Measurements from ENCODE around the gene MYO15A. TPM values are rescaled to one million over a fixed set of nuclear protein-coding genes. Genes with fewer than 3 reads are reported as not detected.

The MYO15A gene
- total RNA-seq, 1 experiment from 2014 or later = 2.8 TPM

DNA sequence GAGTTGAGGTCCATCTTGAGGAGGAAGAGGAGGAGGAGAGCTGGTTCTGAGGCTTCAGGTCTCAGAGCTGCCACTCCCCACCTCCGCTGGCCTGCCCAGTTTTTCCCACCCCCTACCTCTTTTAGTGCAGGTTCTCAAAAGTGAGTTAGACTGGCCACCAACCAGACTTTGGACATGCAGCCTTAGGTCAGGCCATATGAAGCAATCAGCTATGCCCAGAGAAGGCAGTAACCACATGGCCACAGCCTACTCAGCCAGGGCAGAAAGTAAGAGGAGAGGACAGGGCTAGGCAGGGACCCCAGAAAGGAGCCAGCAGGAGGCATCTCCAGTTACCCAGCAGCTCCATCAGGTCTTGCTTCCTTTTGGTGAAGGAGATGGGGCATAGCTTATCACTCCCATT lies 9.0 kb downstream of the MYO15A start:
- no peak overlapping the region for H2AFZ ChIP-seq (ENCODE audit: low read depth, low read length, poor library complexity, severe bottlenecking)
- DNase-seq (ENCODE audit: low read depth, low spot score) (no peak), ATAC-seq (no peak)
- no peaks in the 10 kb centered on the region for H3K36me3 ChIP-seq (ENCODE audit: control insufficient read depth in 1 of 2, insufficient read depth in 2 of 2, low read length in 2 of 2)
- no peaks in the 10 kb centered on the region for H3K79me2 ChIP-seq (ENCODE audit: insufficient read depth, low read length)
- H3K4me2 ChIP-seq (ENCODE audit: low read length) = no peak overlapping the region
- no peaks in the 10 kb centered on the region for H3K9me2 ChIP-seq (ENCODE audit: insufficient read depth)
- H3K9ac ChIP-seq (ENCODE audit: low read length) = no peak overlapping the region
- ChIA-PET POLR2A (no interaction called here), CTCF (no interaction called here), RAD21 (ENCODE audit: low non-redundant PET in 1 of 2, low total read pairs in 2 of 2, uncharacterized antibody in 2 of 2, unreplicated experiment in 2 of 2) (no interaction called here)
- TF ChIP-seq FOSL1 (IDR thresholded peaks at IDR 0.05; ENCODE audit: low read depth) = no peak
- TF ChIP-seq EZH2phosphoT487 (IDR thresholded peaks at IDR 0.05; ENCODE audit: borderline replicate concordance) = no peak
- no peak overlapping the region for H3K27ac ChIP-seq (ENCODE audit: low read depth, low read length)
- BruUV-seq (replicated peaks) = no TSS peak
- H3K4me3 ChIP-seq (replicated peaks in 1 of 2; ENCODE audit: low read depth in 1 of 2, low read length in 2 of 2) = no peak overlapping the region
- no peaks in the 10 kb centered on the region for H3K27me3 ChIP-seq (ENCODE audit: insufficient read depth, low read length)
- no peaks in the 10 kb centered on the region; a peak in 2 of 4 replicates for H3K9me3 ChIP-seq (ENCODE audit: control insufficient read depth in 1 of 2, insufficient read depth in 1 of 2, low read depth in 1 of 2, low read length in 2 of 2)
- intact Hi-C loops (cut with micrococcal nuclease) = no loop called here
- H4K20me1 ChIP-seq (ENCODE audit: insufficient read depth) = no peaks in the 10 kb centered on the region
- H3K4me1 ChIP-seq (ENCODE audit: control insufficient read depth in 1 of 2, insufficient read depth in 2 of 2, low read length in 2 of 2) = no peaks in the 10 kb centered on the region

DNA sequence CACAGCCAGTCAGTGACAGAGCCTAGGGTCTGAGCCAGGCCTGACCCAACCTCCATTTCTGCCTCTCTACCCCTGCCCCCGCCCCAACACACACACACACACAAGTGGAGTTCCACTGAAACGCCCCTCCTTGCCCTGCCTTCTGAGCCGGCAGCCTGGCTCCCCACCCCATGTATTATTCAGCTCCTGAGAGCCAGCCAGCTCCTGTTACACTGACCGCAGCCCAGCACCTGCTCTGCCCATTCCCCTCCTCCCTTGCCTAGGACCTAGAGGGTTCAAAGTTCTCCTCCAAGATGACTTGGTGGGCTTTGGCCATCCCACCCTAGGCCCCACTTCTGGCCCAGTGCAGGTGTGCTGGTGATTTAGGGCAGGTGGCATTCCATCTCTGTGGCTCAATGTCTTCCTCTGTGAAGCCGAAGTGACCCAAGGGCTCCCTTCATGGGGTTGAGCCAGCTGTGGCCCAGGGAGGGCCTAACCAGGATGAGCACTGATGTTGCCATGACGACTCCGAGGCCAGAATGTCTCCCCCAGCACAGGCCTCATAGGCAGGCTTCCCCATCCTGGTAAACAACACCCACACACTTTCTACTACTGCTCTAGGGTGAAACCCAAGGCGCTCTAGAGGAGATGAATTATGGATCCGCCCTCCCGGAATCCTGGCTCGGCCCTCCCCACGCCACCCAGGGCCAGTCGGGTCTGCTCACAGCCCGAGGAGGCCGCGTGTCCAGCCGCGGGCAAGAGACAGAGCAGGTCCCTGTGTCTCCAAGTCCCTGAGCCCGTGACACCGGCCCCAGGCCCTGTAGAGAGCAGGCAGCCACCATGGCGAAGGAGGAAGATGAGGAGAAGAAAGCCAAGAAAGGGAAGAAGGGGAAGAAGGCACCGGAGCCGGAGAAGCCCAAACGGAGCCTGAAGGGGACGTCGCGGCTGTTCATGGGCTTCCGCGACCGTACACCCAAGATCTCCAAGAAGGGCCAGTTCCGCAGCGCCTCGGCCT lies 9.7 kb downstream of the MYO15A start:
- H3K4me2 ChIP-seq (ENCODE audit: low read length) = no peak overlapping the region
- POLR2A ChIA-PET = no interaction called here
- ATAC-seq (no peak), DNase-seq (ENCODE audit: low read depth, low spot score) (no peak)
- TF ChIP-seq EGR1 (IDR thresholded peaks at IDR 0.05; ENCODE audit: low read depth) = no peak
- RAD21 ChIA-PET (ENCODE audit: low non-redundant PET in 1 of 2, low total read pairs in 2 of 2, uncharacterized antibody in 2 of 2, unreplicated experiment in 2 of 2) = no interaction called here
- H3K9ac ChIP-seq (ENCODE audit: low read length) = no peak overlapping the region
- CTCF ChIA-PET = no interaction called here
- H3K27ac ChIP-seq (ENCODE audit: low read depth, low read length) = no peak overlapping the region
- no peak overlapping the region for H2AFZ ChIP-seq (ENCODE audit: low read depth, low read length, poor library complexity, severe bottlenecking)
- H3K4me1 ChIP-seq (ENCODE audit: control insufficient read depth in 1 of 2, insufficient read depth in 2 of 2, low read length in 2 of 2) = no peaks in the 10 kb centered on the region
- H3K9me3 ChIP-seq (ENCODE audit: control insufficient read depth in 1 of 2, insufficient read depth in 1 of 2, low read depth in 1 of 2, low read length in 2 of 2) = no peaks in the 10 kb centered on the region; a peak in 2 of 4 replicates
- no peaks in the 10 kb centered on the region for H4K20me1 ChIP-seq (ENCODE audit: insufficient read depth)
- no peaks in the 10 kb centered on the region for H3K27me3 ChIP-seq (ENCODE audit: insufficient read depth, low read length)
- no TSS peak for BruUV-seq (replicated peaks)
- no peaks in the 10 kb centered on the region for H3K36me3 ChIP-seq (ENCODE audit: control insufficient read depth in 1 of 2, insufficient read depth in 2 of 2, low read length in 2 of 2)
- no peaks in the 10 kb centered on the region for H3K9me2 ChIP-seq (ENCODE audit: insufficient read depth)
- H3K79me2 ChIP-seq (ENCODE audit: insufficient read depth, low read length) = no peaks in the 10 kb centered on the region
- no peak overlapping the region for H3K4me3 ChIP-seq (replicated peaks in 1 of 2; ENCODE audit: low read depth in 1 of 2, low read length in 2 of 2)
- intact Hi-C loops (cut with micrococcal nuclease) = no loop called here

All from HCT116 (cell line).